Neural progenitor cell (in vitro differentiated cells): Measurements from ENCODE around the gene SORT1. TPM values are rescaled to one million over a fixed set of nuclear protein-coding genes. Genes with fewer than 3 reads are reported as not detected.

Experiments used
- DNase-seq: peaks from one replicate; pipeline ENCODE4 v3.0.0-alpha.2; 2016; ENCODE audit warnings: low spot score
- H2AFZ ChIP-seq: fragments of 200-600 bp; sonication (generic); replicated peaks from 2 replicates; pipeline ENCODE4 v1.6.1; 2016; ENCODE audit warnings: antibody characterized with exemption
- H3F3A ChIP-seq: fragments of 200-600 bp; sonication (generic); 2 replicates; pipeline ENCODE4 v1.6.1; 2016; ENCODE audit warnings: antibody characterized with exemption, low read depth
- H3K27ac ChIP-seq: fragments of 200-600 bp; sonication (generic); 2 replicates; pipeline ENCODE4 v1.5.1; 2016; ENCODE audit warnings: mild to moderate bottlenecking
- H3K27me3 ChIP-seq: fragments of 200-600 bp; sonication (generic); 2 replicates; pipeline ENCODE4 v1.6.1; 2016; ENCODE audit warnings: mild to moderate bottlenecking, moderate library complexity
- H3K36me3 ChIP-seq: fragments of 200-600 bp; sonication (generic); 2 replicates; pipeline ENCODE4 v1.5.1; 2016
- H3K4me1 ChIP-seq: fragments of 200-600 bp; sonication (generic); 2 replicates; pipeline ENCODE4 v1.6.1; 2016; ENCODE audit warnings: mixed run types
- H3K4me2 ChIP-seq: fragments of 200-600 bp; sonication (generic); 2 replicates; pipeline ENCODE4 v1.6.1; 2016
- H3K4me3 ChIP-seq: fragments of 200-600 bp; sonication (generic); 2 replicates; pipeline ENCODE4 v1.5.1; 2016
- H3K79me2 ChIP-seq: fragments of 200-600 bp; sonication (generic); 2 replicates; pipeline ENCODE4 v1.6.1; 2016; ENCODE audit warnings: low read depth
- H3K9ac ChIP-seq: fragments of 200-600 bp; sonication (generic); 2 replicates; pipeline ENCODE4 v1.6.1; 2016
- H3K9me3 ChIP-seq: fragments of 200-600 bp; sonication (generic); 2 replicates; pipeline ENCODE4 v1.5.1; 2016; ENCODE audit warnings: low read depth
- H4K20me1 ChIP-seq: fragments of 200-600 bp; sonication (generic); 2 replicates; pipeline ENCODE4 v1.6.1; 2016; ENCODE audit warnings: low read depth
- H3K27ac Mint-ChIP-seq: 3 replicates; pipeline ENCODE4 v1.8.0; 2021; ENCODE audit warnings: mixed read lengths
- H3K27me3 Mint-ChIP-seq: 2 replicates; pipeline ENCODE4 v1.8.0; 2022; ENCODE audit warnings: low read depth, mild to moderate bottlenecking, inconsistent platforms, moderate library complexity, mixed read lengths; ENCODE audit not compliant: insufficient read depth
- H3K36me3 Mint-ChIP-seq: 3 replicates; pipeline ENCODE4 v1.8.0; 2021; ENCODE audit warnings: mixed read lengths
- H3K4me1 Mint-ChIP-seq: 3 replicates; pipeline ENCODE4 v1.8.0; 2021; ENCODE audit warnings: mixed read lengths
- H3K4me3 Mint-ChIP-seq: 3 replicates; pipeline ENCODE4 v1.8.0; 2021; ENCODE audit warnings: mild to moderate bottlenecking, moderate library complexity, mixed read lengths
- H3K9me3 Mint-ChIP-seq: 3 replicates; pipeline ENCODE4 v1.8.0; 2020; ENCODE audit warnings: mixed read lengths
- EZH2 ChIP-seq: fragments of 200-600 bp; sonication (generic); IDR thresholded peaks from 2 replicates; pipeline ENCODE4 v1.6.1; 2017; ENCODE audit warnings: antibody characterized with exemption, mild to moderate bottlenecking, moderate library complexity
- EZH2phosphoT487 ChIP-seq: fragments of 200-600 bp; sonication (generic); IDR thresholded peaks from 2 replicates; pipeline ENCODE4 v1.6.1; 2017; ENCODE audit warnings: antibody characterized with exemption
- total RNA-seq: library from RNA; depleted of rRNA; stranded (reverse); fragments of >200 nt; gene quantifications from 2 replicates; pipeline ENCODE4 v1.2.3, GENCODE V29; 2015; ENCODE audit warnings: low replicate concordance
- TF ChIP-seq, protein P1 (sequence below): fragments of 200-600 bp; sonication (generic); IDR thresholded peaks from 2 replicates; pipeline ENCODE4 v1.5.1; 2017; ENCODE audit warnings: antibody characterized with exemption, mild to moderate bottlenecking

SORT1 gene
- total RNA-seq, 1 donor from 2014 or later, result 38.9 TPM

DNA sequence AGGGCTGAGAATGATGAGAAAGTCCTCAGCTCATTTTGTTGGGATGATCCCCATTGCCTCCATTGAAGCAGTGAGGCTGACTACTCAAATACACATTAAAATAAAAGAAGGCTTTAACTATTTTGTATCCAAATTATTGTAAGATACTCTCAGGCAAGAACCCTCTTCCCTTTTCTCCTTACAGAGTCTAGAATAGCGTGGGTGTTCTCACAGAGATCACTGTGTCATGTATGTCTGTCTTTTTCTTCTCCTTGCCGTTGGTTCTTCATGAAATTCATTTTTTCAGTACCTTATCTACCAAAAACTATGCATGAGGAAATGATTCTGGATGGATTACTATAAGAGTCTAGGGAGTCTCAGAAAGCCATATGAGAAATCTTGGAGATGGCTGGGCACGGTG is 30.1 kb downstream of the SORT1 start:
- Mint-ChIP-seq H3K27ac (no peak overlapping the region), H3K4me3 (no peak overlapping the region), H3K9me3 (no peaks in the 10 kb centered on the region), H3K4me1 (peaks cover 3% of the 10 kb centered on the region), H3K36me3 (peaks cover 11% of the 10 kb centered on the region), H3K27me3 (no peaks in the 10 kb centered on the region)
- Histone ChIP-seq H3K36me3 (no peaks in the 10 kb centered on the region), H3K9ac (no peak overlapping the region), H3F3A (no peaks in the 10 kb centered on the region), H3K27ac (no peak overlapping the region), H3K4me3 (no peak overlapping the region), H3K79me2 (peaks cover 31% of the 10 kb centered on the region), H3K27me3 (no peaks in the 10 kb centered on the region), H3K4me2 (no peak overlapping the region), H3K9me3 (no peaks in the 10 kb centered on the region), H3K4me1 (no peaks in the 10 kb centered on the region), H4K20me1 (no peaks in the 10 kb centered on the region), H2AFZ (no peak overlapping the region)
- TF ChIP-seq EZH2phosphoT487 (no peak), EZH2 (no peak)
- TF ChIP-seq, protein P1, sequence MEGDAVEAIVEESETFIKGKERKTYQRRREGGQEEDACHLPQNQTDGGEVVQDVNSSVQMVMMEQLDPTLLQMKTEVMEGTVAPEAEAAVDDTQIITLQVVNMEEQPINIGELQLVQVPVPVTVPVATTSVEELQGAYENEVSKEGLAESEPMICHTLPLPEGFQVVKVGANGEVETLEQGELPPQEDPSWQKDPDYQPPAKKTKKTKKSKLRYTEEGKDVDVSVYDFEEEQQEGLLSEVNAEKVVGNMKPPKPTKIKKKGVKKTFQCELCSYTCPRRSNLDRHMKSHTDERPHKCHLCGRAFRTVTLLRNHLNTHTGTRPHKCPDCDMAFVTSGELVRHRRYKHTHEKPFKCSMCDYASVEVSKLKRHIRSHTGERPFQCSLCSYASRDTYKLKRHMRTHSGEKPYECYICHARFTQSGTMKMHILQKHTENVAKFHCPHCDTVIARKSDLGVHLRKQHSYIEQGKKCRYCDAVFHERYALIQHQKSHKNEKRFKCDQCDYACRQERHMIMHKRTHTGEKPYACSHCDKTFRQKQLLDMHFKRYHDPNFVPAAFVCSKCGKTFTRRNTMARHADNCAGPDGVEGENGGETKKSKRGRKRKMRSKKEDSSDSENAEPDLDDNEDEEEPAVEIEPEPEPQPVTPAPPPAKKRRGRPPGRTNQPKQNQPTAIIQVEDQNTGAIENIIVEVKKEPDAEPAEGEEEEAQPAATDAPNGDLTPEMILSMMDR, result no peak
- DNase-seq, result no peak

DNA sequence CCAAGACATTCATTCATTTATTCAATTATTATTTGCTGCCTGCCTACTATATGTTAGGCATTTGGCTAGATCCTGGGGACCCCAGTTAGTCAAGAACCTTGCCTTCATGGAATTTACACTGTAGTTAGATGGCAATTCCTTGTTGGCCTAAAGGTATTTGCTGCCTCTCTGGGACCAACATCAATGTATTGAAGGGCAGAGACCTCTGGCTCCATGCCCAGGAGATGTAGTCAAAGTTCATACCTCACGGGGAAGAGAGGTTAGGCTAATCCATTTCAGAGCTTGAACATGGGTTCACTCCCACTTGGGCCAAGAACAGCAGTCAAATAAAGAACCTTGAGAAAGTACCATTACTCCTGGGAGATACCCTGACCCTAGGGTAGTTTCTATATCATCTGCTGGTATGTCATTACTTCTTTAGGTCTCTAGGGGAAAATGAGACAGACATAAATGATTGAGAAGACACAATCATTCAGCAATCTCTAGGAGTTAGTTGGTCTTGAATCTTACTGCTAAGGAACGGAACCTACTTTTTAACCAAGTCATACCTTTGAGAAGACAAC is 32.0 kb downstream of the SORT1 start:
- H3K79me2 ChIP-seq, result peaks cover 15% of the 10 kb centered on the region
- no peaks in the 10 kb centered on the region for H3K36me3 ChIP-seq
- no peaks in the 10 kb centered on the region for H3K27me3 ChIP-seq
- H3K9ac ChIP-seq, result no peak overlapping the region
- no peak overlapping the region for H3K4me3 ChIP-seq
- Mint-ChIP-seq H3K27me3 (no peaks in the 10 kb centered on the region), H3K9me3 (no peaks in the 10 kb centered on the region), H3K27ac (no peak overlapping the region), H3K36me3 (peaks cover 11% of the 10 kb centered on the region), H3K4me1 (no peaks in the 10 kb centered on the region), H3K4me3 (no peak overlapping the region)
- H4K20me1 ChIP-seq, result peaks cover 6% of the 10 kb centered on the region
- TF ChIP-seq EZH2phosphoT487, result no peak
- TF ChIP-seq EZH2, result no peak
- TF ChIP-seq, protein P1, result no peak
- H3K4me2 ChIP-seq, result no peak overlapping the region
- H2AFZ ChIP-seq, result no peak overlapping the region
- peaks cover 3% of the 10 kb centered on the region for H3K4me1 ChIP-seq
- no peaks in the 10 kb centered on the region for H3K9me3 ChIP-seq
- no peak overlapping the region for H3K27ac ChIP-seq
- DNase-seq, result no peak
- peaks cover 7% of the 10 kb centered on the region for H3F3A ChIP-seq

DNA sequence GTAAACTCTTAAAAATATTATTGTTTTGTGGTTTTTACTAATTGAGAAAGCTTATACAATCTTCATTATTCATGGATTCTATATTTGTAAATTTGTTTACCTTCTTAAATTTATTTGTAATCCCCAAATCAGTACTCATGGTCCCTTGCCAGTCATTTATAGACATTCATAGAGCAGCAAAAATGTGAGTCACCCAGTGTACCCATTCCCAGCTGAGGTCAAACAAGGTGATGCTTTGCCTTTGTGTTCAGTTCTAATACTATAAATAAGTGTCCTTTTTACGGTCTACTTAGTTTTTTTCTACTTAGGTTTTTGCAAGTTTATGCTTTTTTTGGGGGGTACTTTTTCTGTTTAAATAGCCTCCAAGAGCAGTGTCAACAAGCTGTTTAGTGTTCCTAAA is 36.1 kb downstream of the SORT1 start:
- Histone ChIP-seq H3K4me1 (peaks cover 3% of the 10 kb centered on the region), H3K4me3 (no peak overlapping the region), H3K27me3 (no peaks in the 10 kb centered on the region), H3K9me3 (no peaks in the 10 kb centered on the region), H3F3A (peaks cover 7% of the 10 kb centered on the region), H3K4me2 (no peak overlapping the region), H4K20me1 (peaks cover 6% of the 10 kb centered on the region), H2AFZ (no peak overlapping the region), H3K9ac (no peak overlapping the region), H3K36me3 (no peaks in the 10 kb centered on the region), H3K27ac (no peak overlapping the region), H3K79me2 (no peaks in the 10 kb centered on the region)
- H3K9me3 Mint-ChIP-seq, result no peaks in the 10 kb centered on the region
- DNase-seq, result no peak
- H3K36me3 Mint-ChIP-seq, result peaks cover 4% of the 10 kb centered on the region
- H3K27me3 Mint-ChIP-seq, result no peaks in the 10 kb centered on the region
- TF ChIP-seq EZH2phosphoT487 (no peak), EZH2 (no peak)
- TF ChIP-seq, protein P1, result no peak
- no peaks in the 10 kb centered on the region for H3K4me1 Mint-ChIP-seq
- no peak overlapping the region for H3K27ac Mint-ChIP-seq
- H3K4me3 Mint-ChIP-seq, result no peak overlapping the region
